DMS53 treated with DMSO at 0.1 percent for 48 hours (cell line): ENCODE data around the gene FAM186B.
"Not testable (repeated sequence)": the region's sequence is repeated elsewhere in the genome, so short reads cannot be mapped to it uniquely, and the experiment has no call there.

ENCODE experiments used
- DNase-seq: peaks from one replicate; lab custom pipeline; 2025; ENCODE audit not compliant: unreplicated experiment; lab: John Stamatoyannopoulos, UW

FAM186B gene, protein sequence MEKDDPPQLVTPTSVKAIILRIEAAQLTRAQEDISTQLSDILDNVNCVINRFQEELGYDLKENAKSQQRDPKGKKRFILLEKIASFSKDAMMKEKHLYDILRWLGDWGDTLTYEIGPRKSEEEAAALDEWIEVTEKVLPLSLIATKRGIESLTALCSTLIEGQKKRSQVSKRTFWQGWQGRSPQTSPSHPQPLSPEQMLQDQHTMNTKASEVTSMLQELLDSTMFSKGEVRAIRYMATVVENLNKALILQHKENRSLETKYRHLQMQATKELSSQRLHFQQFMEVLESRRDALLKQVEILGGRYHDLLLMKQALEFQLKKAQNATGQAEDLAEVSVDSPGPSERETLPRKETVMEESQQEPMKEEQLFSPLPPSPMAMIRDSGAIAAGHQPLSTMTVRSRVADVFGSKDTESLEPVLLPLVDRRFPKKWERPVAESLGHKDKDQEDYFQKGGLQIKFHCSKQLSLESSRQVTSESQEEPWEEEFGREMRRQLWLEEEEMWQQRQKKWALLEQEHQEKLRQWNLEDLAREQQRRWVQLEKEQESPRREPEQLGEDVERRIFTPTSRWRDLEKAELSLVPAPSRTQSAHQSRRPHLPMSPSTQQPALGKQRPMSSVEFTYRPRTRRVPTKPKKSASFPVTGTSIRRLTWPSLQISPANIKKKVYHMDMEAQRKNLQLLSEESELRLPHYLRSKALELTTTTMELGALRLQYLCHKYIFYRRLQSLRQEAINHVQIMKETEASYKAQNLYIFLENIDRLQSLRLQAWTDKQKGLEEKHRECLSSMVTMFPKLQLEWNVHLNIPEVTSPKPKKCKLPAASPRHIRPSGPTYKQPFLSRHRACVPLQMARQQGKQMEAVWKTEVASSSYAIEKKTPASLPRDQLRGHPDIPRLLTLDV

DNA sequence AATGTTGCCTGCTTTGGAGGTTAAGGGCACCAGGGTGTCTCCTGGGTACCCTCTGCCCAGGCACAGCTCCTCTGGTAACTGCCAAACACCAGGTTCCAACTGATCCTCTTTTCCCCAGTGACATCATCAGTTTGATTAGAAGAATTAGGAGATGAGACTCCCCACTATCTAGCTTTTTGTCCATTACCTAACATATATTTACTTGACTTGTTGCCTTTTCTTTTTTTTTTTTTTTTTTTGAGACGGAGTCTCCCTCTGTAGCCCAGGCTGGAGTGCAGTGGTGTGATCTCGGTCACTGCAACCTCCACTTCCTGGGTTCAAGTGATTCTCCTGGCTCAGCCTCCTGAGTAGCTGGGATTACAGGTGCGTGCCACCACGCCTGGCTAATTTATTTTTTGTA lies at the start of gene FAM186B:
Gene FAM186B, minus strand, starts transcription at position 101 of the 400 bp plus-strand sequence. CDS start 162 bp downstream, outside the sequence.
- not testable (repeated sequence) for DNase-seq

DNA sequence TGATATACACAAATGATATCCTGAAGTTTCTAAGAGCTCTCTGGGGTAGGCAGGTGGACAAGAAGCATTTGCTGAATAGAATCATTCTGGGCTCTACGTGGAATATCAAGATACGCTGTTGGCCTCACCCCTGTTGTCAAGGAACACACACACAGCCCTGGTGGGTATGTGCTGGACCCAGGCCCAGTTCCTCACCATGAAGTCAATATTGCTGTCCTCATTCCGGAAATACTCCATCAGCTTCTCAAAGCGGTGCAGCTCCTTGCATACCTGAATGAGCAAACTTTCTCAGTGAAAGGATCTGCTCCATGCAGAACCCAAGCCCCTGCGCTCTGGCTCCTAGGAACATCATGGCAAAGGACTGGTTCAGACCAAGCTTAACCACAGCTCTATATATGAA lies 49.3 kb upstream of the FAM186B start:
- no peak for DNase-seq

GRCh38 chr12:49652921-49653520 lies 47.6 kb upstream of the FAM186B start:
- no peak for DNase-seq

- no peak for DNase-seq
These were observed 46.4 kb upstream of the FAM186B start for GRCh38 chr12:49651855-49652254.

- no peak for DNase-seq
These were observed 44.5 kb upstream of the FAM186B start for GRCh38 chr12:49649892-49650291.

DNA sequence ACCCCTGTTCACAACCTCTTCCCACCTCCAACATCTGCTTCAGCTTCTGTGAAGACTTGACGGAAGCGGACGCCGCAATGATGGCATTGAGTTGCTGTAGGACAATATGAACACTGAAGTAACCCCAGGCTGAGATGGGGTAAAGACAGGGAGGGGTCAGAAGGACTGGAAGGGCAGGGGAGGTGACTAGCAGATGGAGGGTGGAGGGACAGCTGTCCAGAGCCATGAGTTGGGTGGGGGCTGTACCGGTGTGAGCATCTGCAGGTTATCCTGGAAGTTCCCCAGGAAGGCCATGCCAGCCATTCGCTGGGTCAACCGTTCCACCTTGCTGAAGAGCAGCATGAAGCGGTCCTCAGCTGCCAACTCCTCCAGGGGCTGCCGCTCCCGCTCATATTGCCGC lies 44.0 kb upstream of the FAM186B start:
- no peak for DNase-seq

DNA sequence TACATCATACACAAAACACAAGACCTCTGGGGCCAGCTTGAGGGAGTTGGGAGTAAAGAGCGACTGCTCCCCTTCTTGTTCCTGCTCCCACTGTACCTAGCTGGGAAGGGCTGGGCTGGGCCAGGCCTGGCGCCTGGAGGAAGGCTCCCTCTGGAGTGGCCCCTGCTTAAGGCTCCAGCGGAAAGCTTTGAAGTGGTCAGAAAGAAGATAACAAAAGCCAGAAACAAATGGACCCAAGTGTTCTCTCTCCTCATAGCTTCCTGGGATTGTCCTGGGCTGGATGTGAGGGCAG lies 43.2 kb upstream of the FAM186B start:
- no peak for DNase-seq

DNA sequence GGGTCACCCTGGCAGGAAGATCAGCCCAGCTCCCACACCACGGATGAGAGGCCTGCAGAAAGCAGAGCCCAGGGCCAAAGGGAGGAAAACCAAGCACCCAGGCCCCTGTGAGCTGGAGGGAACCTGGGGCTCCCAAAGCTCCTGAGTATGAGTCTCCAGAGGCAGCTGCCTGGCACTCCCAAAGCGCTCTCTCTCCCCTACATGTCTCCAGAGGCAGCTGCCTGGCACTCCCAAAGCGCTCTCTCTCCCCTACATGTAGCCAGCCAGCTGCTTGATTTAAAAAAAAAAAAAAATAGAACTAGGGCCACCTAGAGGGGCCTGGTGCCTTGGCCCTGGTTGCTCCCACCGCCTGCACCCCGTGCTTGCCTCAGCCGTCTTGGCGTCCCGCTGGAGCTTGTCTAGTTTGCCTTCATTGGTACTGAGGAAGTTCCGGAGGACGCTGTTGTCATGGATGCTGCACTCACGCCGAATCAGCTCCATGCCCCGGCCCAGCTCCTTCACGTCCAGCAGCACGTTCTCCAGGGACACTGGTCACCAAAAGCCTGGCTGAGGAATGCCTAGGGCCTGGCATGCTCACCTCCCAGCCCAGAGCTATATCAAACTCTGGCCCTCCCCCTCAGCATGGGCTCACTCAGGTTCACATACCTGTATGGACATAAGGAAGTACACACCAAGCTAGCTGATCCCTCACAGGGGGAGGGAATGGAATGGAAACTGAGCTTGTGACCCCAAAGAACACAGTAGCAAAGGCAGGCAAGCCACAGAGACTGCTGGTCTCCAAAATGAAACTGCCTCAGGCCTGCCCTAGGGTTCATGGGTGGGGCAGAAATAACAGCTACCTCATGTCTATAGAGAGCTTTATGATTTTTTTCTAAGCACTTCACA lies 42.6 kb upstream of the FAM186B start:
- DNase-seq = no peak

DNA sequence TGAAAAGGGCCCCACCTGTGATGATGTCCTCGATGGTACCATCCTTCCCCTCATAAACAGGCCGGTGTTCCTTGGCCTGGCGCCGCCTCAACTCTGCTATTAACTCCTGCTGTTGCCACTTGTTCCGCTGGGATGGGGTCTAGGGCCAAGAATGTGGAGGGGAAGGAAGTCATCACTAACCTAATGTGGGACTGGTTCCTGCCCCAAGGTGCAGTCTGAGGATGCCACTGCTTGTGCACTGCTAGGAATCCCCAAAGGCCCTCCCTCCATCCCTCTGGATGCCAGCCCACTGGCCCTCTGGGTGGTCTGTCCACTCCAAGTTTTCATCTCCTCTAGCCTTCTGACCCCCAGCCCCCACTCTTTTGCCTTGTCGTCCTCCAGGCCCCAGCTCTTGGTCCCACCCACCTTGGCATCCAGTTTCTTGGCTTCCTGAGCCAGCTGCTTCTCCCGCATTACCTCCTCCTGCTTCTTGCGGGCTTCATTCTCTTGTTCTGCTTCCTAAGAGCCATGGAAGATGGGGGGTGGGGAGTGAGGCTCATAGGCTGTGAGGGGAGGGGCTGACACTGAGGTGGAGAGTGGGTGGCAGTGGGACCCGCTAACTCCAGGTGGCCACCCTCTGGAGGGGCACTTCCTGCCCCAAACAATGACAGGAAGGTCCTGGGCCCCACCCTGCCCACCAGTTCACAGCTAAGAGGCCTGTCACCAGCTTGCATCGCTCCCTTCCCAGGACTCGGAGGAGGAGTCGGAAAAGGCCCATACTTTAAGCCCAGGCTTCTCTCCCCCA lies 41.6 kb upstream of the FAM186B start:
- no peak for DNase-seq

GRCh38 chr12:49646331-49646830 lies 40.9 kb upstream of the FAM186B start:
- no peak for DNase-seq

DNA sequence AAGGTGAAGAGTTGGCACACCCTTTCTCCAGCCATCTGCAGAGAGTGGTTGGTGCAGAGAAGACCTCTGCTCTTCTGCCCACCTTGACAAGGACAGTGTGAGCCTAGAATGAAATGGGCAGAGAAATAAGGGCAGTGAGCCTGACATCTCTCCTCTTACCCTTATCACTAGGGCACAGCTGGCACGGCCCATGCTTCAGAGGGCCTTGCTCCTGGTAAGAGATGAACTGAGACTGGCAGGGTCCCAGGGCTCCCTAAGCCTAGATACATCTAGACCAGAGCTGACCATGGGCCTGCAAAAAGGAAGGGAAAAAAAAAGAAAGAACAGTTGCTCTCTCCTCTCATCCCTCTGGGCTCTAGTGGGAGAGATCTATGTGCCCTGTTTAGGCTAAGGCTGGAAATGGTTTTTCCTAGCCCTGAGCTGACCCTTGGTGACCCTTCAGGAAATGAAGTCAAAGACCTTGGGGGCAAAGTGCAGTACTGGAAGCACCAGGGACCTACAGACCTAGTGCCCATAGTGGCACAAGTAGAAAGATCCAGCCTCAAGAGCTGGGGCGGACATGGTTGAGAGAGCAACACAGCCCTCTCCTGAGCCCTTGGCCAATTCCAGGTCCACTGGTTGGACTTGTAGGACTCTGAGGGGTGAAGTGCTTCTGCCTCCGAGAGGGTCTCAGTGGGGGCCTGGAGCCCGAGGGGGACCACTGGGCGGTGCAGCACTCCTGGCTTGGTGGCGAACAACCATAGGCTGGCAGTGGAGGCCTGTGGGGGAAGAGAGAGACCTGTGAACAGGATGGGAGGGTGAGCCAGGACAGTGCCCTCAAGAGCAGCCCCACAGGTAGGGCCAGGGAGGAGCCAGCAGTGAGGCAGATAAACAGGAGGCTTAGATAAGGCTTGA lies 40.0 kb upstream of the FAM186B start:
- no peak for DNase-seq

GRCh38 chr12:49644620-49644994 lies 39.2 kb upstream of the FAM186B start:
- peak; percentile 39 for DNase-seq

- no peak for DNase-seq
These were observed 38.7 kb upstream of the FAM186B start for GRCh38 chr12:49643961-49644619.

DNA sequence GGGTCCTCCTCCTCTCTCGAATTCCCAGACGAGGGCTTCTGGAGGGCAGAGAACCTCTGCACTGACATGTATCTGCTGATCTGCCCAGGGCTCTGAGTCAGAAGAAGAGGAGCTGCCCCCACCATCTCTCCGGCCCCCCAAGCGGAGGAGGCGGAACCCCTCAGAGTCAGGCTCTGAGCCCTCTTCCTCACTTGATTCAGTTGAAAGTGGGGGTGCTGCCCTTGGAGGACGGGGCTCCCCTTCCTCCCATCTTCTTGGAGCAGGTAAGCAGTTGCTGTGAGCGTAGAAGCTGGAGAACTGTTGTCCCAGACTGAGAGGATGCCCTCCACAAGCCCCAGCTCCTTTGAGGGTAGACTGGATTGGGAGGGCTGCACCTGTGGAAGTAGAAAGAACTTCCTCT lies 37.7 kb upstream of the FAM186B start:
- DNase-seq = no peak

- no peak for DNase-seq
These were observed 36.9 kb upstream of the FAM186B start for GRCh38 chr12:49642370-49642802.

GRCh38 chr12:49641748-49642369 lies 36.4 kb upstream of the FAM186B start:
- no peak for DNase-seq

- DNase-seq = peak; percentile 49
These were observed 31.7 kb upstream of the FAM186B start for GRCh38 chr12:49636979-49637755.
